Prostate gland (tissue), 2 donors: ENCODE data around the gene TMC5. TPM values are rescaled to one million over a fixed set of nuclear protein-coding genes. Genes with fewer than 3 reads are reported as not detected.
"Not testable (repeated sequence)": the region's sequence is repeated elsewhere in the genome, so short reads cannot be mapped to it uniquely, and the experiment has no call there.

Source experiments
- DNase-seq: peaks from one replicate; pipeline ENCODE4 v3.0.0-alpha.2; 2019; ENCODE audit warnings: low spot score
- H3K27ac ChIP-seq, 2 donors: fragments of 200-600 bp; sonication (generic); 2 replicates each; pipeline ENCODE4 v1.5.1; 2017 to 2019
- H3K27me3 ChIP-seq: fragments of 200-600 bp; sonication (generic); replicated peaks from 2 replicates; pipeline ENCODE4 v1.5.1; 2019; ENCODE audit not compliant: insufficient read depth
- H3K36me3 ChIP-seq, 2 donors: fragments of 200-600 bp; sonication (generic); 1 replicate in 1 of 2; 2 replicates in 1 of 2; pipeline versions ENCODE4 v1.5.1 to v1.8.1; 2017 to 2019
- H3K4me1 ChIP-seq: fragments of 200-600 bp; sonication (generic); replicated peaks from 2 replicates; pipeline ENCODE4 v1.5.1; 2019
- H3K4me3 ChIP-seq, 2 donors: fragments of 200-600 bp; sonication (generic); 2 replicates each; pipeline ENCODE4 v1.5.1; 2017 to 2019
- H3K9me3 ChIP-seq: fragments of 200-600 bp; sonication (generic); 2 replicates; pipeline ENCODE4 v1.5.1; 2017
- CTCF ChIP-seq, 4 experiments: fragments of 200-600 bp in 2 of 4; fragments of 450-650 bp in 2 of 4; sonication (generic) in 2 of 4; IDR thresholded peaks; 1 replicate in 3 of 4; 2 replicates in 1 of 4; pipeline ENCODE4 v1.5.1; 2016 to 2019; ENCODE audit warnings: antibody characterized with exemption in 4 of 4, mild to moderate bottlenecking in 2 of 4, moderate library complexity in 2 of 4
- POLR2A ChIP-seq: fragments of 450-650 bp; IDR thresholded peaks from one replicate; pipeline ENCODE4 v1.6.1; 2016; ENCODE audit warnings: antibody characterized with exemption, mild to moderate bottlenecking
- POLR2AphosphoS5 ChIP-seq: sonication (generic); formaldehyde crosslinking; IDR thresholded peaks from one replicate; pipeline ENCODE4 v1.6.1; 2017; ENCODE audit warnings: antibody characterized with exemption
- WGBS: methylation state at CpG from one replicate; pipeline ENCODE4 v1.1.5; 2018; 5-methylcytosine and 5-hydroxymethylcytosine counted together
- intact Hi-C: fragments of 100-400 bp; cut with DNase I; formaldehyde crosslinking; loops from one replicate; pipeline ENCODE4 v1.14.2; 2022
- total RNA-seq, 2 donors: library from RNA; depleted of rRNA; stranded (reverse); fragments of >200 nt; gene quantifications; one replicate each; pipeline ENCODE4 v1.1.0, GENCODE V29; 2016

Gene TMC5
- 10 to 100 TPM; 24.5 to 54.8 TPM for total RNA-seq

GRCh38 chr16:19417640-19418039 is at the start of gene TMC5:
Gene TMC5, plus strand, starts transcription at chr16:19417883. Its CDS starts 22,156 bp downstream, at chr16:19440039.
- Histone ChIP-seq H3K36me3 (no peaks in the 10 kb centered on the region), H3K27ac (peak within 1 kb of the TSS; percentile 26 to 48), H3K9me3 (no peaks in the 10 kb centered on the region), H3K27me3 (no peaks in the 10 kb centered on the region), H3K4me1 (peaks cover 3% of the 10 kb centered on the region), H3K4me3 (no peak within 1 kb of the TSS)
- intact Hi-C loops = no loop called here
- DNase-seq = peak; percentile 50
- 59% methylated on average over 12 of the region's 12 CpGs for WGBS
- TF ChIP-seq POLR2A (no peak), POLR2AphosphoS5 (peak; percentile 43)

GRCh38 chr16:19372541-19372940 is 45.1 kb upstream of the TMC5 start:
- H3K4me3 ChIP-seq, H3K27ac ChIP-seq, H3K9me3 ChIP-seq, H3K36me3 ChIP-seq, intact Hi-C loops, H3K4me1 ChIP-seq, DNase-seq, H3K27me3 ChIP-seq: not testable (repeated sequence)
- 85% methylated on average over 7 of the region's 7 CpGs for WGBS

GRCh38 chr16:19374402-19374801 is 43.3 kb upstream of the TMC5 start:
- H3K9me3 ChIP-seq = no peaks in the 10 kb centered on the region
- WGBS = 97% methylated on average over 3 of the region's 3 CpGs
- no peaks in the 10 kb centered on the region for H3K4me1 ChIP-seq
- TF ChIP-seq CTCF (IDR thresholded peaks at IDR 0.05) (no peak), POLR2AphosphoS5 (no peak), POLR2A (no peak)
- H3K27ac ChIP-seq = no peak overlapping the region
- no peak overlapping the region for H3K4me3 ChIP-seq
- intact Hi-C loops = loop anchor here (2.0 kb wide), 1 partner anchor 288 kb away; no protein-coding TSS in a partner anchor
- DNase-seq = no peak
- no peaks in the 10 kb centered on the region for H3K27me3 ChIP-seq
- H3K36me3 ChIP-seq = no peaks in the 10 kb centered on the region

GRCh38 chr16:19375561-19376158 is 42.0 kb upstream of the TMC5 start:
- intact Hi-C loops = loop anchor here (1.0 to 5.0 kb wide), 3 partner anchors 207 to 393 kb away; partner anchors contain the start of genes SYT17 and TMC7

GRCh38 chr16:19377864-19378263 is 39.8 kb upstream of the TMC5 start:
- DNase-seq = no peak
- 79% methylated on average over 3 of the region's 3 CpGs for WGBS
- H3K4me3 ChIP-seq = no peak overlapping the region
- intact Hi-C loops = loop anchor here (5.0 kb wide), 1 partner anchor 396 kb away; the partner anchor contains the start of gene TMC7
- TF ChIP-seq CTCF (IDR thresholded peaks at IDR 0.05) (no peak), POLR2AphosphoS5 (no peak), POLR2A (no peak)
- peaks cover 8% of the 10 kb centered on the region for H3K4me1 ChIP-seq
- no peaks in the 10 kb centered on the region for H3K27me3 ChIP-seq
- no peak overlapping the region for H3K27ac ChIP-seq
- H3K9me3 ChIP-seq = no peaks in the 10 kb centered on the region
- H3K36me3 ChIP-seq = no peaks in the 10 kb centered on the region

More at GRCh38 chr16:19375561-19376158, 42.0 kb upstream of the TMC5 start:
- no peaks in the 10 kb centered on the region for H3K36me3 ChIP-seq
- no peaks in the 10 kb centered on the region for H3K9me3 ChIP-seq
- TF ChIP-seq POLR2AphosphoS5 (peak; percentile 50), CTCF (IDR thresholded peaks at IDR 0.05) (peak; percentile 78 to 94 (median 89)), POLR2A (no peak)
- H3K4me3 ChIP-seq = no peak overlapping the region
- no peaks in the 10 kb centered on the region for H3K27me3 ChIP-seq
- WGBS = 14% methylated on average over 4 of the region's 4 CpGs
- peak; percentile 25 for DNase-seq
- no peaks in the 10 kb centered on the region for H3K4me1 ChIP-seq
- no peak overlapping the region for H3K27ac ChIP-seq

- no peak for TF ChIP-seq POLR2A
- intact Hi-C loops = loop anchor here (5.0 kb wide), 1 partner anchor 396 kb away; the partner anchor contains the start of gene TMC7
Observed at GRCh38 chr16:19378511-19378910, 39.2 kb upstream of the TMC5 start.

More at GRCh38 chr16:19378511-19378910, 39.2 kb upstream of the TMC5 start:
- Histone ChIP-seq H3K4me1 (peaks cover 12% of the 10 kb centered on the region), H3K4me3 (no peak overlapping the region), H3K36me3 (no peaks in the 10 kb centered on the region), H3K27me3 (no peaks in the 10 kb centered on the region), H3K9me3 (no peaks in the 10 kb centered on the region), H3K27ac (no peak overlapping the region)
- no peak for DNase-seq
- 46% methylated on average over 3 of the region's 3 CpGs for WGBS
